ENCODE measurements around the gene ATP10B. TPM values are rescaled to one million over a fixed set of nuclear protein-coding genes. Genes with fewer than 3 reads are reported as not detected.
"Not testable (repeated sequence)": the region's sequence is repeated elsewhere in the genome, so short reads cannot be mapped to it uniquely, and the experiment has no call there.

ATP10B gene, protein sequence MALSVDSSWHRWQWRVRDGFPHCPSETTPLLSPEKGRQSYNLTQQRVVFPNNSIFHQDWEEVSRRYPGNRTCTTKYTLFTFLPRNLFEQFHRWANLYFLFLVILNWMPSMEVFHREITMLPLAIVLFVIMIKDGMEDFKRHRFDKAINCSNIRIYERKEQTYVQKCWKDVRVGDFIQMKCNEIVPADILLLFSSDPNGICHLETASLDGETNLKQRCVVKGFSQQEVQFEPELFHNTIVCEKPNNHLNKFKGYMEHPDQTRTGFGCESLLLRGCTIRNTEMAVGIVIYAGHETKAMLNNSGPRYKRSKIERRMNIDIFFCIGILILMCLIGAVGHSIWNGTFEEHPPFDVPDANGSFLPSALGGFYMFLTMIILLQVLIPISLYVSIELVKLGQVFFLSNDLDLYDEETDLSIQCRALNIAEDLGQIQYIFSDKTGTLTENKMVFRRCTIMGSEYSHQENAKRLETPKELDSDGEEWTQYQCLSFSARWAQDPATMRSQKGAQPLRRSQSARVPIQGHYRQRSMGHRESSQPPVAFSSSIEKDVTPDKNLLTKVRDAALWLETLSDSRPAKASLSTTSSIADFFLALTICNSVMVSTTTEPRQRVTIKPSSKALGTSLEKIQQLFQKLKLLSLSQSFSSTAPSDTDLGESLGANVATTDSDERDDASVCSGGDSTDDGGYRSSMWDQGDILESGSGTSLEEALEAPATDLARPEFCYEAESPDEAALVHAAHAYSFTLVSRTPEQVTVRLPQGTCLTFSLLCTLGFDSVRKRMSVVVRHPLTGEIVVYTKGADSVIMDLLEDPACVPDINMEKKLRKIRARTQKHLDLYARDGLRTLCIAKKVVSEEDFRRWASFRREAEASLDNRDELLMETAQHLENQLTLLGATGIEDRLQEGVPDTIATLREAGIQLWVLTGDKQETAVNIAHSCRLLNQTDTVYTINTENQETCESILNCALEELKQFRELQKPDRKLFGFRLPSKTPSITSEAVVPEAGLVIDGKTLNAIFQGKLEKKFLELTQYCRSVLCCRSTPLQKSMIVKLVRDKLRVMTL (N-terminal part only)
- total RNA-seq, result 10 to 100 TPM in 2 of 6 donors, 1 to 10 TPM in 4; 3.7 to 20.4 (median 6.1) TPM
- polyA plus RNA-seq, result under 1 TPM; 0.76 to 0.89 TPM

DNA sequence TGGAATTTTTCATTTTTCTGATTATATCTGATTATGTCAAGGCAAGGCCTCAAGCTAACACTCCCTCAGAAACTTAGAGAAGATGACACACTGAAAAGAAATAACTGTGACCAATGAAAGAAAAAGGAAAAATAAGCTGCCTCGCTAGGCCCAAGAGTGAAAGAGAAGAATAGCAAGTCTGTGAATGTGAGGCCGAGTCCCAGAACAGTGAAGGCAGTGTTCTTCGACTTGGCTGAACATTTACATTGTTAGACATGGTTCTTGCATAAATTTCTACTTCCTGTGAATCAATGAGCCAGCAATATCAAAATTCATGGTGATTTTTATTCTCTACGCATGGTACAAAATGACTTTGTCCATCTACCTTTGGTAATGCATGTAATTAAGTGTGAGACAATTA is at the start of gene ATP10B:
Gene ATP10B, minus strand, starts transcription at position 163 of the 400 bp plus-strand sequence. CDS start 164,137 bp downstream, outside the sequence.
- Histone ChIP-seq H3K9me3 (no peaks in the 10 kb centered on the region), H3K36me3 (no peaks in the 10 kb centered on the region), H3K4me3 (no peak within 1 kb of the TSS), H3K27me3 (no peaks in the 10 kb centered on the region), H3K27ac (no peak within 1 kb of the TSS), H3K4me1 (no peaks in the 10 kb centered on the region)
- 71 to 88% methylated on average over 4 of the region's 4 CpGs for WGBS, 2 donors
- FAIRE-seq, result no peak
- intact Hi-C loops (cut with DNase I), result no loop called here
- DNase-seq, result no peak
- TF ChIP-seq, protein P1, sequence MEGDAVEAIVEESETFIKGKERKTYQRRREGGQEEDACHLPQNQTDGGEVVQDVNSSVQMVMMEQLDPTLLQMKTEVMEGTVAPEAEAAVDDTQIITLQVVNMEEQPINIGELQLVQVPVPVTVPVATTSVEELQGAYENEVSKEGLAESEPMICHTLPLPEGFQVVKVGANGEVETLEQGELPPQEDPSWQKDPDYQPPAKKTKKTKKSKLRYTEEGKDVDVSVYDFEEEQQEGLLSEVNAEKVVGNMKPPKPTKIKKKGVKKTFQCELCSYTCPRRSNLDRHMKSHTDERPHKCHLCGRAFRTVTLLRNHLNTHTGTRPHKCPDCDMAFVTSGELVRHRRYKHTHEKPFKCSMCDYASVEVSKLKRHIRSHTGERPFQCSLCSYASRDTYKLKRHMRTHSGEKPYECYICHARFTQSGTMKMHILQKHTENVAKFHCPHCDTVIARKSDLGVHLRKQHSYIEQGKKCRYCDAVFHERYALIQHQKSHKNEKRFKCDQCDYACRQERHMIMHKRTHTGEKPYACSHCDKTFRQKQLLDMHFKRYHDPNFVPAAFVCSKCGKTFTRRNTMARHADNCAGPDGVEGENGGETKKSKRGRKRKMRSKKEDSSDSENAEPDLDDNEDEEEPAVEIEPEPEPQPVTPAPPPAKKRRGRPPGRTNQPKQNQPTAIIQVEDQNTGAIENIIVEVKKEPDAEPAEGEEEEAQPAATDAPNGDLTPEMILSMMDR (IDR thresholded peaks at IDR 0.05), result no peak
- ATAC-seq, result no peak

DNA sequence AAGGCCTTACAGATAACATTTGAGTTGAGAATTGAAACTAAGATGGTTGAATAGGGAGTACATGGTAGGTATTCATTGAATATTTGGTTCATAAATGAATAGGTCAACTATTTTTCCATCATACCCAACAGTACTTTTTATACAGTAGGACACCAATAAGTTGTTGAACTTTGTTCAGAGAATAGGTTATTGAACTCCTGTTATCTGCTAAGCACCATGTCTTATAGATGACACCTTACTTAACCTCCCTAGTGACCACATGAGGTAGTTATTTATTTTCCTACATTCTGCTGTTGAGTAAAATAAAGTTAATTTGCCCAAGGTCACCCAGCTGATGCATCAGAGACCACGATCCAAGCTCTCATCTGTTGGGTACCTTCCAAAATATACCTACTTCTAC is 49.6 kb upstream of the ATP10B start:
- H3K4me3 ChIP-seq, result no peak overlapping the region
- no peak for DNase-seq
- TF ChIP-seq, protein P1 (IDR thresholded peaks at IDR 0.05), result no peak
- H3K27me3 ChIP-seq, result no peaks in the 10 kb centered on the region
- ATAC-seq, result no peak
- intact Hi-C loops (cut with DNase I), result no loop called here
- H3K27ac ChIP-seq, result no peak overlapping the region
- no peaks in the 10 kb centered on the region for H3K9me3 ChIP-seq
- H3K36me3 ChIP-seq, result no peaks in the 10 kb centered on the region
- H3K4me1 ChIP-seq, result peaks cover 0 to 8% (median 4%) of the 10 kb centered on the region in 3 donors
- FAIRE-seq, result no peak
- 68 to 73% methylated on average over 1 of the region's 1 CpG for WGBS, 2 donors

DNA sequence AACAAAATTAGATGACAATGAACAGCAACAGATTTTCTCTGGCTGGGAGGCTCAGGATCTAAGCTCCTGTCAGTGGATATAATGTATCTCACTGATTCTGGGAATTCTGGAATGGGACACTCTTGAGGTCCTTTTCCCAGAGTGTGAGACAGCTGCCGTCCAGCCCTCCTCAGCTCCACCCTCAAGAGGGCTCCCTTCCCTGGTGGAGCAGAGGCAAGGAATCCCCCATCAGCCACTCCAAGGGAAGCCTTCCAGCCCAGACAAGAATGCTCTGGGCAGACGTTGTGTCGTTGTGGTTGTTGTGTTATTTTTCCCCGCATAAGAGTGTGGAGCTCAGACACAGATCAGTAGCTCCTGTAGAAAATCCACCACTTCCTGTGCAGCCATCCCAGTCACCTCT is 47.7 kb upstream of the ATP10B start:
- FAIRE-seq (no peak), DNase-seq (no peak), ATAC-seq (no peak)
- Histone ChIP-seq H3K27ac (no peak overlapping the region), H3K4me1 (no peaks in the 10 kb centered on the region), H3K27me3 (no peaks in the 10 kb centered on the region), H3K36me3 (no peaks in the 10 kb centered on the region), H3K4me3 (no peak overlapping the region), H3K9me3 (no peaks in the 10 kb centered on the region)
- TF ChIP-seq, protein P1 (IDR thresholded peaks at IDR 0.05), result no peak
- WGBS, 2 donors, result 62 to 76% methylated on average over 4 of the region's 4 CpGs
- intact Hi-C loops (cut with DNase I), result no loop called here

DNA sequence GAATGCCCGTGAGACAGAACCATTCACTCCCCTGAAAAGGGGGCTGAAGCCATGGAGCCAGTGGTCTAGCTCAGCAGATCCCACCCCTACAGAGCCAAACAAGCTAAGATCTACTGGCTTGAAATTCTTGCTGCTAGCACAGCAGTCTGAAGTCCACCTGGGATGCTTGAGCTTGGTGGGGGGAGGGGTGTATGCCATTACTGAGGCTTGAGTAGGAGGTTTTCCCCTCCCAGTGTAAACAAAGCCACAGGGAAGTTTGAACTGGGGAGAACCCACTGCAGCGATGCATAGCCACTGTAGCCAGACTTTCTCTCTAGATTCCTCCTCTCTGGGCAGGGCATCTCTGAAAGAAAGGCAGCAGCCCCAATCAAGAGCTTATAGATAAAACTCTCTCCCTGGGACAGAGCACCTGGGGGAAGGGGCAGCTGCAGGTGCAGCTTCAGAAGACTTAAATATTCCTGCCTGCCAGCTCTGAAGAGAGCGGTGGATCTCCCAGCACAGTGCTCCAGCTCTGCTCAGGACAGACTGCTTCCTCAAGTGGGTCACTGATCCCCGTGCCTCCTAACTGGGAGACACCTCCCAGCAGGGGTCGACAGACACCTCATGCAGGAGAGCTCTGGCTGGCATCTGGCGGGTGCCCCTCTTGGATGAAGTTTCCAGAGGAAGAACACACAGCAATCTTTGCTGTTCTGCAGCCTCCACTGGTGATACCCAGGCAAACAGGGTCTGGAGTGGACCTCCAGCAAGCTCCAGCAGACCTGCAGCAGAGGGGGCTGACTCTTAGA is 41.4 kb upstream of the ATP10B start:
- H3K9me3 ChIP-seq; H3K27ac ChIP-seq; H3K36me3 ChIP-seq; FAIRE-seq; ATAC-seq; H3K27me3 ChIP-seq; H3K4me3 ChIP-seq; intact Hi-C loops (cut with DNase I); H3K4me1 ChIP-seq: not testable (repeated sequence)
- 90 to 92% methylated on average over 6 of the region's 6 CpGs for WGBS, 2 donors
- peak in 1 of 6 donors; percentile 20 for DNase-seq

All from pancreas (tissue), 10 donors.